HG02610 (cell line): ENCODE data around the gene MUC2.
"Not testable (repeated sequence)": the region's sequence is repeated elsewhere in the genome, so short reads cannot be mapped to it uniquely, and the experiment has no call there.

ENCODE experiments used
- ATAC-seq: cut with Tn5 transposase; IDR thresholded peaks from one replicate; pipeline ENCODE4 v1.9.1; 2021; ENCODE audit warnings: mild to moderate bottlenecking, moderate library complexity; ENCODE audit not compliant: unreplicated experiment

Gene MUC2

DNA sequence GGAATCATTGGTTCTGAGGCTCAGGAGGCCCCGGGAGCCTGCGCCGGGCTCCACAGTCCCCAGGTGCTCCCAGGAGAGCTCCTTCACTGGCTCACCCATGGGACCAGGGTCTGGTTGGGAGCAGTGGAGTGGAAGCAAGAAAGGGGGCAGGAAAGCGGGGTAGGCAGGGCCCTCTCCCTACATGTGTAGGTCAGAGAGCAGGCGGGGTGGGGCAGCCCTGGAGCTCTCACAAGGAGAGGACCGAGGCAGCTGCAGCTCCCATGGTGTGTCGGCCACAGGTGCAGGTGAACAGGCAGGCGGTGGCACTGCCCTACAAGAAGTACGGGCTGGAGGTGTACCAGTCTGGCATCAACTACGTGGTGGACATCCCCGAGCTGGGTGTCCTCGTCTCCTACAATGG, 28.3 kb downstream of the MUC2 start:
- no peak for ATAC-seq

DNA sequence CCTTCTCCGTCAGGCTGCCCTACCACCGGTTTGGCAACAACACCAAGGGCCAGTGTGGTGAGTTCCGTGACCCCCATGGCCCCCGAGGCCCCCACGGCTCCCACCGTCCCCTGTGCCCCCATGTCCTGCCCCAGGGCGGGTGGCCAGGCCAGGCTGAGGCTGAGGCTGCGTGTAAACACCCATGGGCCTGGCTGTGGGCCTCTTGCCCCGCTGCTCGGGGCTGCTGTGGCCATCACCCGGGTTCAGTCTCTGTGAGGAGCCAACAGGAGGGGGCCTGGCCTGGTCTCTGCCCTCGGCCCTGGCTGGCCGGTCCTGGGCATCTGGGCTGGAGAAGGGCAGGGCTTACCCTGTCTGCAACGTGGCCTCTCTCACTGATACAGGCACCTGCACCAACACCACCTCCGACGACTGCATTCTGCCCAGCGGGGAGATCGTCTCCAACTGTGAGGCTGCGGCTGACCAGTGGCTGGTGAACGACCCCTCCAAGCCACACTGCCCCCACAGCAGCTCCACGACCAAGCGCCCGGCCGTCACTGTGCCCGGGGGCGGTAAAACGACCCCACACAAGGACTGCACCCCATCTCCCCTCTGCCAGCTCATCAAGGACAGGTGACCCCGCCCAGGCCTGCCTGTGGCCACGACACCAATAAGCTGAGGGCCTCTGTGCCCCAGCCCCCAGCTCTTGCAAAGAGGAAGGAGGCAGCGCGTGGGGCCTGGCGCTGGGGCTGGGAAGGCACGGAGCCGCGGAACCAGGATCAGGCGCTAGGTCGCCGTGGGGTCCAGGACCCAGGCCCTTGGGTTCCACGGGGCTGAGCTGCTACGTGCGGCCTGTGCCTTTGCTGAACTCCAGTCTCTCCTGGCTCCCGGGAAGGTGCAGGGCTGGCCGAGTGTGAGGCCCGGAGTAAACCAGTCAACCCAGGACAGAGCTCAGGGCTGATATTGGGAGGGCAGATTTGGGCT, 29.0 kb downstream of the MUC2 start:
- no peak for ATAC-seq

DNA sequence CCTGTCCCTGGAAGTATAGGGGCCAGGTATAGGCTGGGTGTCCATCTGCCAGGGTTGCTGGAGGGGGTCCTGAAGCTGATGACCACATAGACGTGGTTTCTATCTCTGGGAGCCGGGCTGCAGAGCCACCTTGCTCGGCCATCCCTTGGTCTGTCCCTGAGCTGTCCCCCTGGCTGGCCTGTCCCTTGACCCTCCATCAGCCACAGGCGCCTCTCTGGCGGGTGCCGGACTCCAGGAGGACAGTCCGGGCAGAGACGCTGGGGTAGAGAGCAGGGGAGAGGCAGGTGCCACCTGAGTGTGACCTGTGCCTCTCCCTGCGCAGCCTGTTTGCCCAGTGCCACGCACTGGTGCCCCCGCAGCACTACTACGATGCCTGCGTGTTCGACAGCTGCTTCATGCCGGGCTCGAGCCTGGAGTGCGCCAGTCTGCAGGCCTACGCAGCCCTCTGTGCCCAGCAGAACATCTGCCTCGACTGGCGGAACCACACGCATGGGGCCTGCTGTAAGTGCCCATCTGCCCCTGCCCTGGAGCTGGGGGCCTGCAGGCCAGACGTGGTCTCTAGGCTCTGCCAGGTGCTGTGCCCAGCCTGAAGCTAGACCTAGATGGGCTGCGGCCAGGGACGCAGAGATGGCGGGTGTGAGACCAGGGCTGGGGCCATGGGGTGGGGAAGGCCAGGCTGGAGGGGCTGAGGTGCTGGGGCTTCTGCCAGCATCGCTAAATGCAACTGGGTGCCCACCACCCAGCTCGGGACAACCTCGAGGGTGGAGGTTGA, 29.9 kb downstream of the MUC2 start:
- no peak for ATAC-seq

DNA sequence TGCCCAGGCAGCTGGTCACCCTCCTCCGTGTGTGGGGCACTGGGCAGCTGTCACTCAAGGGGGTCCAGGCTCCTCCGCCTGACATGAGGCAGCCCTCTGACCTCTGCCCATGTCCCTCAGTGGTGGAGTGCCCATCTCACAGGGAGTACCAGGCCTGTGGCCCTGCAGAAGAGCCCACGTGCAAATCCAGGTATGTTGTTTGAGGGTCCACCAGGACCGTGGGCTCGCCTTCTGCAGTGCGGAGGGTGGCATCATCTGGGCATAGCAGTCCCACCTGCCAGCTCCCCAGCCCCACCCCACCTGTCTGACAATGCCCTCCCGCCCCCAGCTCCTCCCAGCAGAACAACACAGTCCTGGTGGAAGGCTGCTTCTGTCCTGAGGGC, 30.5 kb downstream of the MUC2 start:
- ATAC-seq, result no peak

- ATAC-seq, result no peak
Measured at GRCh38 chr11:1106387-1106786, 31.7 kb downstream of the MUC2 start.

- no peak for ATAC-seq
Measured at GRCh38 chr11:1107316-1108245, 32.9 kb downstream of the MUC2 start.

DNA sequence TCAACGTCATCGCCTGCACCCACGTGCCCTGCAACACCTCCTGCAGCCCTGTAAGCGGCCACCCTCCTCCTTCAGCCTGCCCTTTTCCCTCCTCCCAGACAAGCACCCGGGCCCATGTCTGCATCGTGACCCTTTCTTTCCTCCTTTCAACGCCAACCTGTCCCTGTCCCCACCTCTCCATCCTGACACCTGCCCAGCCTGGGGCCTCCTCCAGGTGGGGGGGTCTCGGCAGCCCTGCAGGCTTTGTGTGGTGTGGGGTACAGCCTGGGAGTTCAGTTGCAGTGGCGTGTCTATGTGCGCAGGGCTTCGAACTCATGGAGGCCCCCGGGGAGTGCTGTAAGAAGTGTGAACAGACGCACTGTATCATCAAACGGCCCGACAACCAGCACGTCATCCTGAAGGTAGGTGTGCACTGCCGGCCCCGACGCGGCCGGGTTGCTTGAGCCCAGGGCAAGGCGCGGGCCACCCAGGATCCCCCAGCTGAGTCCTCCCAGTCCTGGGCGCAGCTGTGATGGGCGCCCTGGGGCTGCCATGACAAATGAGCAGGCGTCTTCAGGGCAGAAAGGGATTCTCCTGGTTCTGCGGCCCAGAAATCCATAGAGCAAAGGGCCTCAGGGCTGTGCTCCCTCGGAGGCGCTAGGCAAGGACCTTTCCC, 33.7 kb downstream of the MUC2 start:
- no peak for ATAC-seq

GRCh38 chr11:1109101-1109917, 34.6 kb downstream of the MUC2 start:
- ATAC-seq, result no peak

- ATAC-seq, result no peak
Measured at GRCh38 chr11:1109918-1110705, 35.4 kb downstream of the MUC2 start.

GRCh38 chr11:1111545-1112212, 37.0 kb downstream of the MUC2 start:
- ATAC-seq, result no peak

DNA sequence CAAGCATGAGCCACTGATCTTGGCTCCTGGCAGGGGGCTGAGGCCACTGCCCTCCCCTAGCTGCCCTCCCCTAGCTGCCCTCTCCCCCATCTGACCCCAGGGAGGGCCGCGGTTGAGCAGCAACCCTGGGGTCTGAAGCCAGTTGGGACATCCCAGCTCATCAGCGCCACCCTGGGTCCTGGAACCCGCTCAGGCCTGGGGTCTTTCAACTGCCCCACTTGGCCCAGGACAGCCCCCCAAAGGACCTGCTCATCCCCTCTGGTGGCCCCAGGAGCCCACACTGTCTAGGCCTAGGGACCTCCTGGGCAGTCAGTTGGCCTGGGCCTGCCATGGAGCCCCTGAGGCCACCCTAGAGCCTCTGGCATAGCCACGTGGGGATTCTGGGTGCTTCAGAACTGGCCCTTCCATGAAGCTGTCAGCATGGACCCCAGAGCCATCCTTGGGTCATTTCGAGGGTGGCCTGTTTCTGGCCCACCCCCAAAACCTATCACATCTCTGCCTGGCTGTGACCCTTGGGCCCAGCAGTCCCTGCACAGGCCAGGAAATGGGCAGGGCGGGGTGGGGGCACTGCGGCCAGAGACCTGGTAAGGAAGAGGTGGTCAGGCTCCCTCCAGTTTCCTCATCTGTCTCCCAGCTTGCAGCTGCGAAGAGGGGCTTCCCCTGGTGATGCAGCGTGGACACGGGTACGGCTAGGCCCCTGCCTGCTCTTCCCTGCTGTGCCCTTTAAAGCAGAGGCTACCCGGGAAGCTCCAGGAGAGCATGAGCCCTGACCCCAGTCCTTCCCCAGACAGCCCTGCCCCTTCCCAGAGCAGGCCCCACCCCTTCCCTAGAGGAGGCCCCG, 37.9 kb downstream of the MUC2 start:
- no peak for ATAC-seq

DNA sequence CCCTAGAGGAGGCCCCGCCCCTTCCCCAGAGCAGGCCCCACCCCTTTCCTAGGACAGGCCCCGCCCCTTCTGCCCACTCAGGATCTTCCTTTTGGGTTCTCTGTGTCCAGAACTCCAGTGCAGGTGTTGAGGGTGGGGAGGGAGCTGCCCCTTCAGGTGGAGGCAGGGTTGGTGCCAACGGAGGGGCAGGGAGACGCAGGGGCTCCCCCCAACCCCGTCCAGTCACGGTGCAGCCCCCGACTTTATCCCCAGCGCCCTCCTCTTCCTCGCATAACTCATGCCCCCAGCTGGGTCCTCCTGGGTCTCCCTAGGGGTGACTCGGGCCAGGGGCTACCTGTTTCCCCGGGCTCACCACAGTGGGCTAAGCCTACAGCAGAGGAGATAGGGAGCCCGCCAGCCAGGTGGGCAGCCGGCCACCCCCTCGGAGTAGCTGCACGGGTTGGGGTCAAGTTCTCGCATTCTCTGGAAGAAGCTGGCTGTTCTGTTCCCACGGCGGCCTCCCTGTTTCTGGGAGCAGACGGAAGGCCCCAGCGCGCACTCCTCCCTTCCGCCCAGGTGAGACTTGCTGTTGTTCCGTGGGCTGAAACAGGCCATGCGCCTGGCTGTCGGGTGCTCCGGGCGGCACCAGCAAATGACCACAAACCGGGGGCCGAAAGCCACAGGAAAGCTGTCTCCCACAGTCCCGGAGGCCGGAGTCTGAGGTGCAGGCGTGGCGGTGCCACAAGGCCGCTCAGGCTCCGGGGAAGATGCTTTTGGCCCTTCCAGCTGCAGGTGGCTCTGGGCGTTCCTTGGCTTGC, 38.9 kb downstream of the MUC2 start:
- no peak for ATAC-seq

- not testable (repeated sequence) for ATAC-seq
Measured at GRCh38 chr11:1115292-1115691, 40.6 kb downstream of the MUC2 start.

DNA sequence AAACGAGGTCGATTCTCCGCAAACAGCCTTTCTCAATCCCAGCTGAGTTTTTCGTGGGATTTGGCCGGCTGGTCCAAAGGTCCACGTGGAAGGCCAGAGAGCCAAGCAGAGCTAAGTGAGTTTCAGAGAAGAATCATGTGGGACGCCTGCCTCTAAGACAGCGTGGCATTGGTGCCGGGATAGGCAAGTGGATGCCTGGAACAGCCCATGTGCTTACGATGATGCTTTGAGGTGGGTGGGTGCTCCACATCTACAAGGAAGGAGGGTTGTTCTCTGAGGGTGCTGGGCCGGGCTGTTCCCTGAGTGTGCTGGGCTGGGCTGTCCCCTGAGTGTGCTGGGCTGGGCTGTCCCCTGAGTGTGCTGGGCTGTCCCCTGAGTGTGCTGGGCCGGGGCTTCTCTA, 41.4 kb downstream of the MUC2 start:
- ATAC-seq, result no peak

DNA sequence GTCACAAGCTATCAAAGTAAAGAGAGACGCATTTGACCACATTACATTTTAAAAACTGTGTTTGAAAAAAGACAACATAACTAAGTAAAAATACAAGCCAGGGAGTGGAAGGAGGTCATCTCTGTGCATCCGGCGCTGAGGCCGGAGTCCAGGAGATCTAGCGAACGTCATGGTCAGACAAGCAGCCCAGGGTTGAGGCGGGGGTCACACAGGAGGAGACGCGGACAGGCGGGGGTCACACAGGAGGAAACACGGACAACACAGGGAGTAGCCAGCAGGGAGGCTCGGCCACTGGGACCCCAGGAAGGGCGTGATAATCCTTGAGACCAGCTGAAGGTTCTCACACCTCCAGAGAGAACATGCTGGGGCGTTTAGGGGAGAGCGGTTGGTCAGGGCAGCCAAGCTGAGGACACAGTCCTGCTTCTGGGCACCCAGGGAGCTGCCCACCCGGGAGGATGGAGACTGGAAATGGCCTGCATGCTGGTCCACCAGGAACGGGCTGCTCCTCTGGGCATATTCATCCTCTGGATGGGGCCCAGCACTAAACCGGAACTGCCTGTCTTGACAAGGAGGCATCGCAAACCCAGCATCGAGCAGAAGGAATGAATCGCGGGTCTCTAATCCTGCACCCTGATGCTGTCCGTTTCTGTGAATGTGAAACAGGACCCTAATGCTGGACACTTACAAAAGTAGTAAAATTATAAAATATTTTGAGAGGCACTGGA, 42.2 kb downstream of the MUC2 start:
- ATAC-seq, result no peak

DNA sequence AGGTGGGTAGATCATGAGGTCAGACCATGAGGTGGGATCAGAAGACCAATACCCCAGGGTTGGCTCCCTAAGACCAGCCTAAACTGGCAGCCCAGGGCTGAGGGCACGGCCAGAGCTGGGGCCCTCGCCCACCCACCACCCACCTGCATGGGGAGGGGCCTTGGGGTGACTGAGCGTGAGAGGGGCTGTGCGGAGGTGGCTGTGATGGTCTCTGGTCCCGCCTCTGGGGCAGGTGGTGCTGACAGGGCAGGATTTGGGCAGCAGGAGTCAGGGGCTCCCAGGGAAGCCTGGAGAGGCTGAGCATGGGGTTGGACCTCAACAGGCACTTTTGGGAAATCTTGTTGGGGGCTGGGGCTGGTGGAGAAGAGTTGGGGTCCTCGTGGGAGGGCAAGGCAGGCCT, 43.3 kb downstream of the MUC2 start:
- ATAC-seq, result no peak
